Body of pancreas (tissue), 4 donors: ENCODE data around the gene ATP1A2.

ENCODE experiments used
- CTCF ChIP-seq, 7 experiments: fragments of 450-650 bp in 4 of 7; fragments of 200-600 bp in 3 of 7; sonication (generic) in 3 of 7; IDR thresholded peaks; one replicate each; pipeline ENCODE4 v1.5.1; 2016 to 2019; ENCODE audit warnings: antibody characterized with exemption in 7 of 7
- POLR2A ChIP-seq, 3 donors: fragments of 450-650 bp; IDR thresholded peaks; one replicate each; pipeline ENCODE4 v1.6.1; 2016; ENCODE audit warnings: antibody characterized with exemption in 3 of 3, mild to moderate bottlenecking in 2 of 3

GRCh38 chr1:160085686-160086455 lies 29.7 kb upstream of the ATP1A2 start:
- TF ChIP-seq POLR2A (IDR thresholded peaks at IDR 0.05): no peak
- TF ChIP-seq CTCF (IDR thresholded peaks at IDR 0.05): peak; percentile 65 to 86 (median 76)
